ENCODE results near the gene PCSK6. TPM values are rescaled to one million over a fixed set of nuclear protein-coding genes. Genes with fewer than 3 reads are reported as not detected.

PCSK6 gene
- total RNA-seq (2022; extraction: Qiagen RNA extraction; ENCODE audit: low read depth) = 8.1 to 11.0 TPM (median 10.5 TPM) in 5 replicates

DNA sequence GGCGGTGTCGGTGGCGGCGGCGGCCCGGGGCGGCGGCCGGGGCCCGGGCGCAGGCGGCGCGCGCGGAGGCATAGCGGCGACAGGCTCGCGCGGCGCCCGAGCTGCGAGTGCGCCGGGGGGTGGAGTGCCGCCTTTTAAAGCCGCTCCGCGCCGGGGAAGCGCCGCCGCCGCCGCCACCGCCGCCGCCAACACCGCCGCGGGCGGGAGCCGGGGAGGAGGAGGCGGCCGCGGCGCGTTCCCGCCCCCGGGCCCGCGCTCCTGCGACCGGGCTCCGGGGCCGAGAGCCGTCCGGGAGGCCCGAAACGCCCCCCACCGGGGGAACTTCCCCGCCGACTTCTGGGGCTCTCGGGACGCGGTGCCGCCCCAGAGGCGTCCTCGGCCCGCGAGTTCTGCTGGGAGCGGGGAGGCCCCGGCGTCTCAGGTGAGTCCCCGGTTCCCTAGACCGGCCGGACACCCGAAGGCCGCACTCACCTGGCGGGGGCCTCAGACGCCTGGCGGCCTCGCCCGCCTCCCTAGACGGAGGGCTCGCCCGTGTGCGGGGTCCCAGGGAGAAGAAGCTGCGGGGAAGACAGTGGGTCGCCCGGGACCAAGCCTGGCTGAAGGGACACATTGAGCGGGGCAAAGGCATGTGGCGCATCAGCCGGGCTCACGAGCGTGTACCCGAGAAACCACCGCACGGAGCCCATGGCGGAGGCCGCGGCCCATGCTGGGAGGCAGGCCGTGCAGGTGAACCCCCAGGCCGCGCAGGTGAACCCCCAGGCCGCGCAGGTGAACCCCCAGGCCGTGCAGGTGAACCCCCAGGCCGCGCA, at the start of gene PCSK6:
Gene PCSK6, minus strand, starts transcription at position 109 of the 809 bp plus-strand sequence. Its CDS starts 37 bp downstream, at position 72.

DNA sequence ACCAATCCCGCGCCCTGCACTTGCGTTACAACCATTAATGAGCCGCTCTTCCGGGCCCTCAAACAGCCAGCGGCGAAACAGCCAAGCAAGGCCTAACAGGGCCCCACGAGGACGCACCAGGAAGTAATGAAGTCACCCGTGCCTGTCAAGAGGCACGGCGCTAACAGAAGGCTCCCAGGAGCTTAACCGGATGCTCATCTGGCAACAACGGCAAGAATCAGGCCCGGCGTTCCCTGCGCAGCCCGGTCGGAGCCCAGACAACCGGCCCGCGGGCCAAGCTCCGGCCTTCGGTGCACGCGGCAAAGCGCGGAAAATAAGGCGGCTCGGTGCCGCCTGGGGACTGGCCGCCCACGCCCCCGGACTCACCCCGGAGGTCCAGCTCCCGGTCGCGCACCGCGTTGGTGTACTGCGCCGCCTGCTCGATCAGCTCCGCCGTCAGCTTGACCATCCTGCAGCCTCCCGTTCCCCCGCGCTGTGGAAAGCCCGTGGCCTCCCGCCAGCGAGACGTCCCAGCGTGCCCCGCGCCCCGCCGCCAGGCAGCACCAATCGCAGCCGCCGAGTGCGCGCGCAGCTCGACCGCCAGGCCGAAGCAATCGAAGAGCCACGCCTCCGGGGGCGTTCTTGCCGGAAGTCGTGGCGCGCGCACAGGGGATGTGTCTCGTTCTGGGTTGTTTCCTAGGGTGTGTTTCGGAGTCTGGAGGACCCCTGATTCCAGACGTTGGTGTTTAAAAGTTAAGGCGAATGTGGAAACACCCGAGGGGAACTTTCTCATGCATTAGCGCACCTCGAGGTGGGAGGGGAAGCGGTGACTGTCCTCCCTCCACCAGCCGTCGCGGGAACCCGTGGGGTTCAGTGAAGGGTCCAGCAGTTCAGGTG, 194.5 kb downstream of the PCSK6 start, which contains the start of gene SNRPA1:
Gene SNRPA1, minus strand, starts transcription at position 518 of the 876 bp plus-strand sequence. Its CDS starts 70 bp downstream, at position 448.

DNA sequence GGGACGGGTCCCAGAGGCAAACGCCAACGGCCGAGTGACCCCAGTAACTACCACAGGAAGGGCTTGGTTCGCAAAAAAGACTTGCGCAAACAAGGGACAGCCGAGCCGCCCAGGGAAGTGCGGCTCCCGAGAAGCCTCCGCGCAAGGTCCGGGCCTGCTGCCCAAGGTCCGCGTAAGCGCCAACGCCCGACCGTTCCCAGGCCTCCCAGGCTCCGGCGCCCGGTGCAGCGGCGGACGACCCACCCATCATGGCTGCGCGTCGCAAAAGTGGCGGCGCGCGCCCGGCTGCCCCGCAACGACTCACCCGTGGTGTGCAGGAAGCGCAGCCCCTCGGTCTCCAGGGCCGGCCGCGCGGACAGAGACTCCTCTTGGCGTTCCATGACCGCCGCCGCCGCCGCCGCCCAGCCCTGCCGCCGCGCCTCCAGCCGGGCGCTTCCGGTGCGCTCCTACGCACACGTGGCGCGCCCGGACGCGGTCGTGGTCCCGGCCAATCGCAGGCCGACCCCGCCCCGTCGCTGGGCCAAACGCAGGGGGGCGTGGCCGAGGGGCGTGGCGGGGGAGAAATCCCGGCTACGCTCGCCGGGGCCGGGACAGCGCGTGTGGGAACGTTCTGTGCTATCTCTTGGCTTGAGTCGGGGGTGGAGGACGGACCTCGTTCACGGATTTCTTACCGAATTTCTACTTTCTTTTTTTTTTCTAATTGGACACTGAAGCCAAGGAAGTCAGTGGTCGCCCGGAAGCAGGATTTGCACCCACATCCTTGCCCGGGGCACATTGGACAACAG, 212.3 kb downstream of the PCSK6 start, which contains the start of gene SELENOS:
Gene SELENOS, minus strand, starts transcription at position 448 of the 785 bp plus-strand sequence. Its CDS starts 68 bp downstream, at position 380.

Other genes with a start within 250 kb of the PCSK6 start
- gene CHSY1, start 237.7 kb downstream of the PCSK6 start, total RNA-seq (2022; extraction: Qiagen RNA extraction; ENCODE audit: low read depth) = 19.6 to 31.6 TPM (median 27.4 TPM) in 5 replicates
- gene SELENOS, start 212.2 kb downstream of the PCSK6 start, total RNA-seq (2022; extraction: Qiagen RNA extraction; ENCODE audit: low read depth) = 136 to 152 TPM (median 143 TPM) in 5 replicates
- 110 to 130 TPM (median 116 TPM) in 5 replicates for gene SNRPA1, start 194.5 kb downstream of the PCSK6 start, total RNA-seq (2022; extraction: Qiagen RNA extraction; ENCODE audit: low read depth)
- gene TM2D3, start 162.7 kb upstream of the PCSK6 start, total RNA-seq (2022; extraction: Qiagen RNA extraction; ENCODE audit: low read depth) = 23.5 to 32.9 TPM (median 28.0 TPM) in 5 replicates
- 6.0 to 8.2 TPM (median 7.0 TPM) in 5 replicates for gene TARS3, start 234.8 kb upstream of the PCSK6 start, total RNA-seq (2022; extraction: Qiagen RNA extraction; ENCODE audit: low read depth)